GM19193 (cell line): Measurements from ENCODE around the gene DYNC1H1.

Source experiments
- POLR2A ChIP-seq: IDR thresholded peaks from 4 replicates; pipeline ENCODE4 v1.6.1; 2011; ENCODE audit not compliant: insufficient read depth, insufficient read length; ENCODE audit errors: extremely low read depth

DYNC1H1 gene

GRCh38 chr14:102086709-102086971 lies 122.3 kb downstream of the DYNC1H1 start:
- no peak for TF ChIP-seq POLR2A

GRCh38 chr14:102086972-102087761 lies 122.8 kb downstream of the DYNC1H1 start, which contains the start of gene HSP90AA1:
TSS of gene HSP90AA1 (minus strand) at chr14:102087044. CDS start at chr14:102086378, 666 bp downstream.
- TF ChIP-seq POLR2A = peak; percentile 99

DNA sequence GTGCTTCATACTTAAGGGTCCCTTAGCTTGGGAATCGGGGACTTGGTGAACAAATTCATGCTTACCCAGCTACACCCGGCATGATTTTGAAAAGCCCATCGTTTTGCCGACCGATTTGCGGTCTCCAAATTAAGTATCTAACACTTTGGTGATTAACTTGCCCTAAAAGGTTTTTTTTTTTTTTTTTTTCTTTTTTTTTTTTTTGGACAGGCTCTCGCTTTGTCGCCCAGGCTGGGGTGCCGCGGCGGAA lies 123.3 kb downstream of the DYNC1H1 start:
- no peak for TF ChIP-seq POLR2A

DNA sequence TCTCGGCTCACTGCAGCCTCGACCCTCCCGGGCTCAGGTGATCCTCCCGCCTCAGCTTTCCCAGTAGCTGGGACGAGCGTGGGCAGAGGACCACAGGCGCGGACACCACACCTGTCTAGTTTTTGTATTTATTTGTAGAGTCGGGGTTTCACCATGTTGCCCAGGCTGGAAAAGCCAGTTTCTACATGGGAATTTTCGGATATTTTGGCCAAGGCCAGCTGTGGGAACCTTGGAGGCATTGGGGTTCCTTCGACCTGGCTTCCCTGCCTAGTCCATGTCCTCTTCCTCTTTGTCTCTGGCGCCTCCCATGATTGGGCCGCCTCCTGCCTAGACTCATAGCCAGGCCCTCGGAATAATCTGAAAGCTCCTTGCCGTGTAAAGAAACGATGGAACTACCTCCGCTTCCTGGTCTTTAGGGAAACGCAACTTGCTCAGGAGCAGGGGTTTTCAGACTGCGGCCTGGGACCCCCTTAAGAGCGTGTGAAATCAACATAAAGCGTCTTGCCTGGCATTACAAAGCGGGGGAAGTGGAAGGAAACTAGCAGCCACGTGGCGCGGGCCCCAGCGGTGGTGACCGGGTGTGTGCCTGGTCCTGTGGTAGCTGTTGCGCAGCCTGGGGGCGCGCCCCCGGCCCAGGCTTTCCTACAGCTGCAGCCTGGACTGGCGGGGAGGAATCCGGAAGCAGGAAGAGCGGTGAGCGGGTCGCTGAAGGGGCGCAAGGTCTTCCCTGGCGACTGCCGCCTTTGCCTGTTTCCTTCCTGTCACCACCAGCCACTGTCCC lies 123.8 kb downstream of the DYNC1H1 start:
- peak; percentile 56 for TF ChIP-seq POLR2A

DNA sequence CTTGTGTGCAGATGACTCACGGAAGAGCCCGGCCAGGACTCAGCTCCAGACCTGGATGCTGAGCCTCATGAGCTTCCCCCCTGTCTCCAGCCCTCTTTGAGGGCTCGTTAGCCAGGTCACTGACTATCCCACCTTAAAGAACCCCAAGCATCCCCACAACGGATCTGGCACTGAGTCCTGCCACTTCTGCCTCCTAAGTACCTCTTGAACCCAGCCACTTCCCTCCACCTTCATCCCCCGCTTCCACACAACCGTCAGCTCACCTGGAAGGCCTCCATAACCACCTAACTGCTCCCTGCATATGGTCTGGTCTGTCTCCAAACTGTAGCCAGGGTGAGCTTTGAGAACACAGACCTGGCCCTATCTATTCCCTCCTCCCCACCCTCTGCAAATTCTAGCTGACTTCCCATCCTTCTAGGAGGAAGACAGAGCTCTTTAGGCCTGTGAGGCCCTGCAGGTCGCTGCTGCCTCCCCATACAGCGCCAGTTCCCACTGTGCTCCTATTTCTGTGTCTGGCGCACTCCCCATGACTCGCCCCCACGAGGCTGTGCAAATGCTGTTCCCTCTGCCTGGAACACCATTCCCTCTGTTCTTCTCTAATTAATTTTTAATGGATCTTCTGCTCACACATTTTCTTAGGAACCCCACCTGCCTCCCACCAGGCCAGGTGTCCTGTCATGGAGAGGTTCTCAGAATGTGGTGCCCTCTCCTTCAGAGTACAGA lies 125.4 kb downstream of the DYNC1H1 start:
- no peak for TF ChIP-seq POLR2A

DNA sequence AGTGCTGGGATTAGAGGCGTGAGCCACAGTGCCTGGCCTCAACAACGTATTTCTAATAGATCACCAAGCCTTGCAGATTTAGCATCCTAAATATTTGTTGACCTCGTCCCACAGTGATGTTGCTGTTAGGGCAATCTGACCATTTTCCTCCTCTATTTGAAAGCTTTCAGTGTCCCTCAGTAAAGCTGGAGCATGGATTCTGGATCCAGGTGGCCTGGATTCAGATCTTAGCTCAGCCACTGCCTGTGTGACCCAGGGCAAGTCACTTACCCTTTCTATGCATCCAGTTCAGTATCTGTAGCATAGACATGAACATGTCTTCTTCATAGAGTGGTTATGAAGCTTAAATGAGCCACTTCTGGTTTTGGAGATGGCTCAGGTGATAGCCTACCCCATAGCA lies 126.3 kb downstream of the DYNC1H1 start:
- TF ChIP-seq POLR2A = no peak

DNA sequence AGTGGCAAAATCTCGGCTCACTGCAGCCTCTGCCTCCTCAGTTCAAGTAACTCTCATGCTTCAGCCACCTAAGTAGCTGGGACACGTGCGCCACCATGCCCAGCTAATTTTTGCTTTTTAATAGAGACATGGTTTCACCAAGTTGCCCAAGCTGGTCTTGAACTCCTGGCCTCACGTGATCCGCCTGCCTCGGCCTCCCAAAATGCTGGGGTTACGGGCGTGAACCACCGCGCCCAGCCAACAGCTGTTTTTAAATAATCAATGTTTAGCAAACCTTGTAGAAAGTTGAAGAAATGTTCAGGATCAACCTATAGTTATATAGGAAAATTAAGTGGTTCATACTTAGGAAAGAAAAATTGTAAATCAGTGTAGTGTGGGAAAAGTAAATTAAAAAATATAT lies 128.4 kb downstream of the DYNC1H1 start:
- TF ChIP-seq POLR2A = no peak

- TF ChIP-seq POLR2A = no peak
Measured at GRCh38 chr14:102094101-102094500, 129.7 kb downstream of the DYNC1H1 start.

- no peak for TF ChIP-seq POLR2A
Measured at GRCh38 chr14:102095231-102095870, 131.0 kb downstream of the DYNC1H1 start.

DNA sequence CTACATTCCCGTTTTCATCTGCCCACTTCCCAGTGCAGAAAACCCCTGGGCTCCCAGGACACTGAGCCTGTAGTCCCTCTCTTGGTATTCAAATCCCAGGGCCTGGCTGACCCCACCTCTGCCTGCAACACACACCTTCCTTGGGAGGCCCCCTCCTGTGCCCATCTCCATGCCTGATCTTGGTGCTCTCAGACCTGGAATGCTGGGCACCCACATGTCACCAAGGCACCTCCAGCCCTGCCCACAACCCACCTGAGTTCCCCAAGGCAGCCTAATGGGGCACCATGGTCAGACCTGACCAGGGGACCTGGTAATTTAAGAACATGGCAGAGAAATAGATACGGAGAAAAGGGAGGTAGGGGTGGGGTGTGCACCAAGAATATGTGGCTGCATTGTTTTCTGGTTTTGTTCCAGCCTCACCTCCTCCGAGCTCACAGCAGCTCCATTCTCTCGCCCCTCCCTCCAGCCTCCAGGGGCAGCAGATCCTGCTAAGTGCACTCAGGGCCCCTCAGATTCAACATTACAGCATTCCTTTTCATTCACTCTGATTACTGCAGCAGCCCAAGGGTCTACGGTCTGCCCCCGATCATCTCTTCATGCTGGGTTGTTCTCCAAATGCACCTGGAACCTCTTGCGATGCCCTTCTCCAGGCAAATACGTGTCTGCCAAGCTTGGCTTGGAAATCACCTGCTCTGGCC lies 131.6 kb downstream of the DYNC1H1 start:
- no peak for TF ChIP-seq POLR2A

DNA sequence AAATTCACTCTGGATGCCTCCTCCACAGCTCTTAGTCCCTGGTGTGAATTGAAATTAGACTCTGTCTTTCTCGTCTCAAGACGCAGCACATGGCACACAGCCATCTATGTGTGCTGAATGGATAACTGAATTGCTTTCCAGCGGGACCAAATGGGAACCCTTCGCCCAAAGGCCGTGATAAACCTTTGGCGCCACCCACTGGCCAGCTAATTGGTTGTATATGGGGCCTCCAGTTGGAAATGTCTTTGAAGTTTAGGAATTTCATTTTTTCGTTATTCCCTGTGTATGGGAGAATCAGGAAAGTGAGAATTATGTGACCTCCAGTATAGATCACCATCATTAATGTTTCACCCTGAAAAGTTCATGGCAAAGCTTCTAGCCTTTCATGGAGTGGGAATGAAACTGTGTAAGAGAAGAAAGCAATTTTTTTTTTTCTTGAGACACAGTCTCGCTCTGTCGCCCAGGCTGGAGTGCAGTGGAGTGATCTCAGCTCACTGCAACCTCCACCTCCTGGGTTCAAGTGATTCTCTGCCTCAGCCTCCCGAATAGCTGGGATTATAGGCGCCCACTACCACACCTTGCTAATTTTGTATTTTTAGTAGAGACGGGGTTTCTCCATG lies 132.3 kb downstream of the DYNC1H1 start:
- TF ChIP-seq POLR2A = no peak

- no peak for TF ChIP-seq POLR2A
Measured at GRCh38 chr14:102097441-102098135, 133.2 kb downstream of the DYNC1H1 start.

DNA sequence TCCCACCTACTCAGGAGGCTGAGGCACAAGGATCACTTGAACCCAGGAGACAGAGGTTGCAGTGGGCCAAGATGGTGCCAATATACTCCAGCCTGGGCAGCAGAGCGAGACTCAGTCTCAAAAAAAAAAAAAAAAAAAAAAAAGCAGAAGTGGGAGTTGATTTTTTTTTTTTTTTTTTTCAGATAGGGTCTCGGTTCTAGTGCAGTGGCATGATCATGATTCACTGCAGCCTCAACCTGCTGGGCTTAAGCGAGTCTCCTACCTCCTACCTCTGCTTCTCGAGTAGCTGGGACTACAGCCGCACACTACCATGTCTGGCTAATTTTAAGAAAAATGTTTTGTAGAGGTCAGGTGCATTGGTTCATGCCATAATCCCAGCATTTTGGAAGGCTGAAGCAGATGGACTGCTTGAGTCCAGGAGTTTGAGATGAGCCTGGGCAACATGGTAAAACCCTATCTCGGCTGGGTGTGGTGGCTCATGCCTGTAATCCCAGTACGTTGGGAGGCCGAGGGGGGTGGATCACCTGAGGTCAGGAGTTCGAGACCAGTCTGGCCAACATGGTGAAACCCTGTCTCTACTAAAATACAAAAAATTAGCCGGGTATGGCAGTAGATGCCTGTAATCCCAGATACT lies 138.8 kb downstream of the DYNC1H1 start:
- no peak for TF ChIP-seq POLR2A

DNA sequence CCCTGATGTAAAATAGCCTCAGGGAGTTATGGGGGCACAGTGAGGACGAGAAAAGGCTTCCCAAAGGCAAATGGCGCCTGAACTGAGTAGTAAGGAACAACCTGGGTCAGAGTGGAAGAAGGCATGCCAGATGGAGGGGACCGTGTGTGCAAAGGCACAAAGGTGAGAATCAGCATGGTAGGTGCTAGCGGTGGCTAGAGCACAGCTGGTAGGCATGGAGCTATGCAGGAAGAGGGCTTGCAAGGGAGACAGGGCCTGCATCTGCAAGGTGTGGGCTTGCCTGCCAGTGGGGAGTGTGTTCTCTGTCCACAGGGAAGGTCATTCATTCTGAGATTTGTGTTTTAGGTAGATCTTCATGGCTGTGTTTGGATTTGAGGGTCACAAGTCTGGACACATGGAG lies 141.0 kb downstream of the DYNC1H1 start:
- TF ChIP-seq POLR2A = no peak
